Posterior cingulate gyrus (tissue), 11 donors: ENCODE results near the gene CDK11B.
"Not testable (repeated sequence)": the region's sequence is repeated elsewhere in the genome, so short reads cannot be mapped to it uniquely, and the experiment has no call there.

Experiments
- DNase-seq, 10 donors: peaks; one replicate each; pipeline versions ENCODE4 v3.0.0 to v3.0.0-alpha.2; 2020 to 2021; ENCODE audit warnings: mixed read lengths in 3 of 10
- intact Hi-C: fragments of 100-400 bp; cut with DNase I; formaldehyde crosslinking; loops from one replicate; pipeline ENCODE4 v1.15.1; 2023

CDK11B gene

DNA sequence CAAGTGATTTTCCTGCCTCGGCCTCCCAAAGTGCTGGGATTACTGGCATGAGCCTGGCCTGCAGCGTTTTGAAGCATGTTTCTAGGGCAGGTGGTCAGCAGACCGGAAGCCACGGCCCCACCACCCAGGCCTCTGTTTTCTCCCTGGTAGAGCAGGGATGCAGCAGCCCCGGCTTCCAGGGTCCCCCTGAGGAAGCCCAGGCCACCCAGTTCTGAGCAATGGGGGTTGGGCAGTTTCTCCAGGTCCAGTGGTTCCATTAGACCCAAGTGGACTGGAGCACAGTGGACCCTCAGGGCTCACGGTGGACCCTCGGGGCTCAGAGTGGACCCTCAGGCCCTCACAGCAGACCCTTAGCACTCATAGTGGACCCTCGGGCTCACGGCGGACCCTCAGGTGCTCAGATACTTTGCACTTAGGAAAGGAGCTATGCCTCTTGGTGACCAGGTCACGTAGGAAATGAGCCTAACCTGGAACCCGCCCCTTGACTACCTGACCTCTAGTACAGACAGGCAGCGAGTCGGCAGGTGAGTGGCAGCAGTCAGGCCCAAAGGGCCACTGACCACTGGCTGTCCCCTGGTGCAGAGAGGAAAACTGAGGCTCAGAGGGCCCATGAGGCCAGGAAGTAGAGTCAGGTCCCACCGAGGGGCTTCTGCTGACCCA lies 54.3 kb downstream of the CDK11B start:
- peak in 3 of 10 donors; percentile 39 to 74 (median 61) for DNase-seq
- intact Hi-C loops: no loop called here

DNA sequence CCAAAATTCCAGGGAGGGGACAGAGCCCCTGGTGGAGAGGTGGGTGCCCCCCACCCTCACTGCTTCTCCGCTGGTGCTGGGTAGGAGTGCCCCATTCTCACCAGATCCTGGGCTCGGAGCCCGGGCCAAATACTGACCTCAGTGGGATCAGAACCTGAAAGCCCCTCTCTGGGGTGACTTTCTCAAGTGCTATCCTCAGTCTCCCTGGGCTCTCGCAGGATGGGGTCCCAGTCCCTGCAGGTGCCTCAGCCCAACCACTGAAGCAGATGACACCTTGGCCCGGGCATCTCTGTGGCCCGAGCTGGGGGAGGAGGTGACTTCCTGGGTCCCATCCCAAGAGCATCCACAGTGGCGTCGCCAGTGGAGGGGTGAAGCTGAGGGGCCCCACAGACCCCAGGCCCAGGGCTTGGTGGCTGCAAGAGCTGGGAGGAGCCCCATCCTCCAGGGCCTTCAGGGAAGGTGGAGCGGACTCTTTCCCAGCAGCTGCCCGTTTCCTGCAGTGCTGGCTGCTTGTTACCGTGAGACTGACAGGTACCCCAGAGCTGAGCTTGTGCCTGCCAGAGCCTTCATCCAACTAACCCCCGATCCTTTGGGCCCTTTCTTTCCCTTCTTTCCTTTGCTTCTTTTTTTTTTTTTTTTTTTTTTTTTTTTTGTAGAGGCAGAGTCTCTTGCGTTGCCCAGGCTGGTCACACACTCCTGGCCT lies 55.0 kb downstream of the CDK11B start:
- DNase-seq: peak in 3 of 10 donors; percentile 39 to 73 (median 67)
- intact Hi-C loops: no loop called here

DNA sequence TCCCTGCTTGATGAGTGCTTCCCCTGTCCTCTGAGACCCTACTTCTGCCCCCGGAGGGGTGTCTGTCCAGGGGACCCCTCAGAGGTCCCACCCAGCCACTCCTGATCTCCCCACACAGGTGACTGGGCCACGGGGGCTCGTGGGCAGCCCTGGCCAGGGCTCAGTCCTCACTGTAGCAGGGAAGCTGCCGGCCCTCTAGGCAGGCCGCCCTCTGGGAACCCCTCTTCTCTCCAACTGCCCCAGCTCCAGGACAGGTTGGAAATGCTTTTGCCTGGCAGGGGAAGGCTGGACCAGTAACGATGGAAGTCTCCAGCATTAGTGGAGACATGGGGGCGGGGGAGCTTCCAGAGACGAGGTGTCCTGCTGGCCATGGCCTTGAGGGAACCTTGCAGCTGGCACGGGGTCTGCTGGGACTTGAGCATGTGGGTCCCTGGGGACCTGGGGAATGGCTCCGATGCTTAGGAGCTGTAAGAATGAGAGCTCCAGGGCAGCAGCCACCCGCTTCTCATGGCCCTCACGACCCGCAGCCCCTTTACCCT lies 55.8 kb downstream of the CDK11B start:
- intact Hi-C loops: no loop called here
- peak in 2 of 10 donors; percentile 52 to 67 for DNase-seq

- DNase-seq: peak in 3 of 10 donors; percentile 52 to 67 (median 64)
- intact Hi-C loops: no loop called here
These were observed 56.4 kb downstream of the CDK11B start for GRCh38 chr1:1602304-1602967.

- peak in 3 of 10 donors; percentile 52 to 75 (median 59) for DNase-seq
- intact Hi-C loops: no loop called here
These were observed 57.1 kb downstream of the CDK11B start for GRCh38 chr1:1601564-1602303.

DNA sequence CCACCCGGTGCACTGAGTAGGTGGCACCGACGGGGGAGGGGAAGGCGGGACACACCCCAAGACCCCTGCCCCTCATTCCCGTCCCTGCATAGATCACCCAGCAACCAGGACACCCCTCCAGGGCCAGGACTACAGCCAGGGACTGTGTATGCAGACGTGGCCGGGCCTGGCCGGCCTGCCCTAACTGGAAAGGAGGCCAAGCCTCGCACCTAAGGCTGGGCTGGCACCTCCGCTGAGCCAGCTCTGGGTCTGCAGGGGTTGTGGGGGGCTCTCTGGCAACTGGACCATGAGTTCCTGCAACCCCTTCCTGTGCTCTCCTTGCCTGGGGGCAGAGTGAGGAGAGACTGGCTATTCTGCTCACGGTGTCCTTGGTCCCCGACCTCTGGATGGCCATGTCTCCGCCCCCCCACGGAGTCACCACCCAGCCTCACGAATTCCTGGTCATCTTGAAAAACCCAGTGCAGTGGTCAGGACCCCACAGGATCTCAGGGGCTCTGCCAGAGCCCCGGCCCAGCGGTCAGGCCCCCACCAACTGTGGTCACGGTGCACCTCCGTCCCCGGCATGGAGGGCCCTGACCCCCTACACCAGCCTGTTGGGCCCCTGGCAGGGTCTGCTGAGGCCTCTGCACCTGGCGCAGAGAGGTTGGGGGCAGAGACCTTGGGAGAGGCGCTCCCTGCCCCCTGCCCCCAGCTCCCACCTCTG lies 57.8 kb downstream of the CDK11B start:
- peak in 3 of 10 donors; percentile 57 to 79 (median 78) for DNase-seq
- intact Hi-C loops: no loop called here

DNA sequence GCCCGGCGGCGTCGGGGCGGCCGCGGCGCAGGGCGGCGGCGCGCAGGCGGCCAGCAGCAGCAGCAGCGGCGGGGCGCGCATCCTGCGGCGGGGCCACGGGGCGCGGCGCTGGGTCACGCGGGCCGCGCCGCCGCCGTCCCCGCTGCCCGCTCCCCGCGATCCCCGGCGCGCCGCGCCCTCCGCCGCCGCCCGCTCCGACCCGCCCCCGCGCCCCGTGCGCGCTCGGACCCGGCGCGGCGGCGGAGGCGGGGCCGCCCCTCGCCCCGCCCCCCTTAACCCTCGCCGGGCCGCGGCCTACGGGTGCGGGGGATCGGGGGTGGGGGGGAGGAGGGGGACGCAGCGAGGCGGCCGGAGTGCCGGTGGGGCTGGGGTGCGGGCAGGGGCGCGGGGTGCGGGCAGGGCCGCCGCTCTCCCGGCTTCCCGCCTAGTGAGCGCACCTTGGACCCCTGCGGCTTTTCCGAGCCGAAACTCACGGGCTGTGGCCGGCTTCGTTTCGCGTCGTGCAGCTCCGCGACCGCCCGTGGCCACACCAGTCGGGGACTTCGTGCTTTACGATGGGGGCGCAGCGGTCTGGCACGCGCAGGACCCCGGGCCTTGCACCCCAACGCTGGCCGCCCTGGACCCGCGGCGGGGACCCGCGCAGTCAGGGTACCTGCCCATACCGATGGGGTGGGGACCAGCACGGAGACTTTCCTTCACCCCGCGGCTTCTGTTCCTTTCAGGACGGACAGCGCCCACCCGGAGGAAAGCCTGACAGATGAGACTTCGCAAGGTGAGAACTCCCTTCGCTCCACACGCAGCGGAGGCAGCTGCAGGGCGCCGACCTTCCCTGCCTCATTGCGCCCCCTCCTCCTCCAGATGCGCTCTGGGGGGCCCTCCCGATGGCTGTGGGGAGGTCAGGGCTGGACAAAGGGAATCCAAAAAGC lies 58.6 kb downstream of the CDK11B start, which contains the start of gene FNDC10:
TSS of gene FNDC10 (minus strand) at position 201 of the 926 bp plus-strand sequence. CDS start at position 81, 120 bp downstream.
- DNase-seq: peak in 3 of 10 donors; percentile 72 to 83 (median 79)
- intact Hi-C loops: no loop called here

GRCh38 chr1:1599030-1599934 lies 59.5 kb downstream of the CDK11B start:
- peak in 3 of 10 donors; percentile 81 to 90 (median 85) for DNase-seq
- intact Hi-C loops: no loop called here

GRCh38 chr1:1598720-1599029 lies 60.1 kb downstream of the CDK11B start:
- no peak for DNase-seq
- intact Hi-C loops: no loop called here

GRCh38 chr1:1598051-1598719 lies 60.6 kb downstream of the CDK11B start:
- intact Hi-C loops: no loop called here
- peak in 3 of 10 donors; percentile 65 to 70 (median 69) for DNase-seq

DNA sequence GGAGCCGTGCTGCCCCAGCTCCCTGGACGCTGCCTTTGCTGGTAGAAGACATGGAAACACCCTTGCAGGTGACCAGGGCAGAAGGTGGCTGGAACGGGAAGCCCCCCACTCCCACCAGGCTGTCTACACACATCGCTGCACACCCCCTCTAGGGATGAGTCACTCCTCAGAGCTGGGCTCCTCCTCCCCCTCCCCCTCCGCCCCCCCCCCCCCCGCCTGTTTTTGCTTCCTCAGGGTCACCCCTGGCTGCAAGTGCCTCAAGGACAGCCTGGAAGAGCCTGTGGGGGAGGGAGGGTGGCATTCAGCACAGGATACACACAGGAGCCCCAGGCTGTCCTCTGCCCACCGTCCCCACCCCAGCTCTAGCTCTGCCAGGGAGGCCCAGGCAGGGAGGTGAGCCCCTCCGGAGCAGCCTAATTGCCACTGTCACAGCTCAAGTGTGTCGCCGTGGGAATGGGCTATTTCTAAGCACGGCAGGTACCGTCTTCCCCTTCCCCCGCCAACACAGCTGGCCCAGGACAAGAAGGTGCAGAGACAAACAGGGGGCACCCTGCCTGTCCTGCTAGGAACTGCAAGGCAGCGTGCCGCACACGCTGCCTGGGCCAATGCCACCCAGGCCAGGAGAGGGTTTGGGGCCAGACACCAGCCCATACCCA lies 61.4 kb downstream of the CDK11B start:
- peak in 3 of 10 donors; percentile 29 to 74 (median 61) for DNase-seq
- intact Hi-C loops: no loop called here

DNA sequence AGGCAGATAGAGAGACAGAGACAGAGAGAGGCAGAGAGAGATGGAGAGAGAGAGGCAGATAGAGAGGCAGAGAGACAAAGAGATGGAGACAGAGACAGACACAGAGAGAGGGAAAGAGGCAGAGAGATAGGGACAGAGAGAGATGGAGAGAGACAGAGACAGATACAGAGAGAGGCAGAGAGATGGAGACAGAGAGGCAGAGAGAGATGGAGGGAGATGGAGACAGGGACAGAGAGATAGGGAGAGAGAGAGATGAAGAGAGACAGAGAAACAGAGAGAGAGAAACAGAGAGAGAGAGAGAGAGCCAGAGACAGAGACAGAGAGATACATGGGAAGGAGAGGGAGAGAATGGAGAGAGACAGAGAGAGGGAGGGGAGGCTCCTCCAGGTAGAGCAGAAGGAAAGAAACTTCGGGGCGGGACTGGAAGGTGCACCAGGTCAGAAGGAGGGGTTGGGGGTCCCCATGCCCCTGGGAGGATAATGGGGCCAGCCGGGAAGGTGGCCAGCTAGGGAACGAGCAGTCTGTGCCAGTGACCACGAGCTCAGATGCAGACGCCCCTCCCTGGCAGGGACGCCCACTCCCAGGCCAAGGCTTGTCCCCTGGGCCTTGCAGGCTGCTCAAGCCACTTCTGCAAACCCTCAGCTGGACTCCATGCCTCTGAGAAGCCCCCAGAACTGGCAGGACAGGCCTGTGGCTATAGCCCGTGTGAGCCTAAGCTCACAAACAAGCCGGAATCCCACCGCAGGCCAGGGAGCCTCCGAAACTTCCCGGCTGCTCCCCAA lies 62.1 kb downstream of the CDK11B start:
- intact Hi-C loops: no loop called here
- DNase-seq: peak in 3 of 10 donors; percentile 61 to 71 (median 62)

DNA sequence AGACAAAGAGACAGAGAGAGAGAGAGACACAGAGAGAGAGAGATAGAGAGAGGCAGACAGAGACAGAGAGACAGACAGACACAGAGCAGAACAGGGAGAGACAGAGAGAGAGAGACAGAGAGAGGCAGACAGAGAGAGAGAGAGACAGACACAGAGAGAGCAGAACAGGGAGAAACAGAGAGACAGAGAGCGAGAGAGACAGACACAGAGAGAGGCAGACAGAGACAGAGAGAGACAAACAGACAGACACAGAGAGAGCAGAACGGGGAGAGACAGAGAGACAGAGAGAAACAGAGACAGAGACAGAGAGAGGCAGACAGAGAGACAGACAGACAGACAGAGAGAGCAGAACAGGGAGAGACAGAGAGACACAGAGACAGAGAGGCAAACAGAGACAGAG lies 63.5 kb downstream of the CDK11B start:
- DNase-seq, intact Hi-C loops: not testable (repeated sequence)

DNA sequence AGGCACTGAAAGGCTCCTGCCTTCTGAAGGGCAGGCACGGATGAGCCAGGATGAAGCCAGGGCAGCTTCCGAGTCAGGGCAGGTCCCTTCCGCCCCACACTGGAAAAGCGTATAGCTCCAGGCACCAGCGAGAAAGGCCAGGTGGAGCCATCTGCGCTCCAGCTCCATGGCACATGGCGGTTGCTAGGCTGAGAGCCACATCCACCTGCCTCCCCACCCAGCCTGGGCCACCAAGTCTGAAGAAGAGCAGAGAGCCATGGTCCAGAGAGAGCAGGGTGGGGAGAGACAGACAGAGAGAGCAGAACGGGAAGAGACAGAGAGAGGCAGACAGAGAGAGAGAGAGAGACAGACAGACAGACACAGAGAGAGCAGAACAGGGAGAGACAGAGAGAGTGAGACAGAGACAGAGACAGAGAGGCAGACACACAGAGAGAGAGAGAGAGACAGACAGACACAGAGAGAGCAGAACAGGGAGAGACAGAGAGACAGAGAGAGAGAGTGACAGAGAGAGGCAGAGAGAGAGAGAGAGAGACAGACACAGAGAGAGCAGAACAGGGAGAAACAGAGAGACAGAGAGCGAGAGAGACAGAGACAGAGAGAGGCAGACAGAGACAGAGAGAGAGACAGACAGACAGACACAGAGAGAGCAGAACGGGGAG lies 64.1 kb downstream of the CDK11B start:
- intact Hi-C loops: no loop called here

More for the DNA sequence above, 64.1 kb downstream of the CDK11B start:
- DNase-seq: peak in 3 of 10 donors; percentile 39 to 79 (median 53)
